SK-N-SH (cell line): Measurements from ENCODE around the gene CPSF4. TPM values are rescaled to one million over a fixed set of nuclear protein-coding genes. Genes with fewer than 3 reads are reported as not detected.

Experiments used
- CTCF ChIA-PET: fragments of 300-600, 350-600 bp; formaldehyde crosslinking; extraction: SDS; loops from one replicate; lab custom pipeline; 2021; lab: Yijun Ruan, JAX
- POLR2A ChIA-PET: fragments of 350-600 bp; sonication (Branson Sonifier 250); formaldehyde crosslinking; extraction: SDS; loops from one replicate; lab custom pipeline; 2020; ENCODE audit warnings: antibody characterized with exemption, inconsistent platforms; lab: Yijun Ruan, JAX
- DNase-seq: peaks from one replicate; pipeline ENCODE4 v3.0.0; 2012
- H2AFZ ChIP-seq: fragments of 200-600 bp; sonication (generic); 2 replicates; pipeline ENCODE4 v1.8.1; 2016; ENCODE audit warnings: antibody characterized with exemption, mild to moderate bottlenecking, low read depth
- H3F3A ChIP-seq: fragments of 200-600 bp; sonication (generic); replicated peaks from 2 replicates; pipeline ENCODE3; 2016; ENCODE audit warnings: antibody characterized with exemption, mild to moderate bottlenecking; ENCODE audit not compliant: insufficient read depth
- H3K27ac ChIP-seq, 2 experiments: fragments of 200-500 bp in 1 of 2; fragments of 200-600 bp in 1 of 2; sonication (Bioruptor generic) in 1 of 2; sonication (generic), shearing (Covaris generic) in 1 of 2; 2 replicates each; pipeline versions ENCODE4 v1.5.1 to v1.6.1; 2014 to 2016; ENCODE audit warnings: low read depth in 2 of 2, inconsistent platforms in 1 of 2, low read length in 1 of 2, mild to moderate bottlenecking in 1 of 2, mixed read lengths in 1 of 2
- H3K27me3 ChIP-seq: fragments of 200-600 bp; sonication (generic), shearing (Covaris generic); 2 replicates; pipeline ENCODE4 v1.6.1; 2016; ENCODE audit warnings: mixed run types; ENCODE audit not compliant: insufficient read depth
- H3K36me3 ChIP-seq, 2 experiments: fragments of 200-500 bp in 1 of 2; fragments of 200-600 bp in 1 of 2; sonication (Bioruptor generic) in 1 of 2; sonication (generic) in 1 of 2; replicated peaks in 1 of 2; 2 replicates each; pipeline versions ENCODE3 to v1.5.1; 2014 to 2016; ENCODE audit warnings: low read length in 1 of 2, mild to moderate bottlenecking in 1 of 2; ENCODE audit not compliant: insufficient read depth in 2 of 2, control insufficient read depth in 1 of 2
- H3K4me1 ChIP-seq, 2 experiments: fragments of 200-500 bp in 1 of 2; fragments of 200-600 bp in 1 of 2; sonication (Bioruptor generic) in 1 of 2; sonication (generic), shearing (Covaris generic) in 1 of 2; 2 replicates each; pipeline versions ENCODE4 v1.5.1 to v1.6.1; 2014 to 2016; ENCODE audit warnings: low read depth in 1 of 2, low read length in 1 of 2, mixed run types in 1 of 2; ENCODE audit not compliant: insufficient read depth in 2 of 2, control insufficient read depth in 1 of 2
- H3K4me2 ChIP-seq: fragments of 200-600 bp; sonication (generic), shearing (Covaris generic); 2 replicates; pipeline ENCODE4 v1.6.1; 2017; ENCODE audit warnings: mixed run types
- H3K4me3 ChIP-seq, 2 experiments: fragments of 200-500 bp in 1 of 2; fragments of 200-600 bp in 1 of 2; sonication (Bioruptor generic) in 1 of 2; sonication (generic), shearing (Covaris generic) in 1 of 2; 2 replicates each; pipeline versions ENCODE4 v1.5.1 to v1.8.1; 2014 to 2016; ENCODE audit warnings: low read depth in 2 of 2, inconsistent platforms in 1 of 2, low read length in 1 of 2, mild to moderate bottlenecking in 1 of 2, mixed read lengths in 1 of 2, moderate library complexity in 1 of 2
- H3K79me2 ChIP-seq: fragments of 200-600 bp; sonication (generic); 2 replicates; pipeline ENCODE4 v1.8.1; 2017; ENCODE audit warnings: mild to moderate bottlenecking; ENCODE audit not compliant: insufficient read depth
- H3K9ac ChIP-seq: fragments of 200-600 bp; sonication (generic); 2 replicates; pipeline ENCODE4 v1.6.1; 2017; ENCODE audit warnings: mixed run types
- H3K9me2 ChIP-seq: fragments of 200-600 bp; sonication (generic); 2 replicates; pipeline ENCODE4 v1.6.1; 2017; ENCODE audit warnings: mixed run types
- H3K9me3 ChIP-seq: fragments of 200-600 bp; sonication (generic); 2 replicates; pipeline ENCODE4 v1.6.1; 2017; ENCODE audit warnings: mixed run types, mild to moderate bottlenecking, moderate library complexity
- H4K20me1 ChIP-seq: fragments of 200-600 bp; sonication (generic); 2 replicates; pipeline ENCODE4 v1.6.1; 2017; ENCODE audit warnings: mild to moderate bottlenecking, mixed run types; ENCODE audit not compliant: insufficient read depth
- EP300 ChIP-seq, 2 experiments: IDR thresholded peaks; 2 replicates each; pipeline versions ENCODE4 v1.4.0 to v1.6.1; 2012; ENCODE audit warnings: borderline replicate concordance in 1 of 2, low read depth in 1 of 2, low read length in 1 of 2
- FOXJ3 ChIP-seq: sonication (generic); formaldehyde crosslinking; IDR thresholded peaks from 2 replicates; pipeline ENCODE4 v1.5.1; 2020; ENCODE audit warnings: mild to moderate bottlenecking, missing genetic modification reagents
- GABPA ChIP-seq: IDR thresholded peaks from 2 replicates; pipeline ENCODE4 v1.4.0; 2012; ENCODE audit warnings: low read depth, mild to moderate bottlenecking
- GATA2 ChIP-seq: sonication (generic); formaldehyde crosslinking; IDR thresholded peaks from 2 replicates; pipeline ENCODE4 v1.5.0; 2020; ENCODE audit warnings: mild to moderate bottlenecking, missing genetic modification reagents
- PBX3 ChIP-seq: IDR thresholded peaks from 2 replicates; pipeline ENCODE4; 2012
- TAF1 ChIP-seq: IDR thresholded peaks from 2 replicates; pipeline ENCODE4 v1.6.1; 2012; ENCODE audit warnings: low read depth, mild to moderate bottlenecking, low read length, moderate library complexity, borderline replicate concordance
- TCF12 ChIP-seq: IDR thresholded peaks from 2 replicates; pipeline ENCODE4 v1.4.0; 2012
- YY1 ChIP-seq: IDR thresholded peaks from 2 replicates; pipeline ENCODE4 v1.4.0; 2012; ENCODE audit warnings: low read depth, mild to moderate bottlenecking
- WGBS: methylation state at CpG from one replicate; pipeline ENCODE4 v1.1.6; 2017; ENCODE audit warnings: low lambda C conversion rate; 5-methylcytosine and 5-hydroxymethylcytosine counted together
- polyA plus RNA-seq, 3 experiments: library from polyadenylated mRNA; depleted of rRNA; stranded (reverse); fragments of >200 nt; gene quantifications; 2 replicates each; pipeline ENCODE4 v1.2.3, GENCODE V29; 2012

CPSF4 gene
- polyA plus RNA-seq, 1 of the 3 experiments (the other 2 are of a cell fraction), result 101 TPM

- Histone ChIP-seq H3K9ac (no peak overlapping the region), H3F3A (peaks cover 37% of the 10 kb centered on the region), H2AFZ (no peak overlapping the region), H3K9me2 (no peaks in the 10 kb centered on the region), H3K9me3 (no peaks in the 10 kb centered on the region), H3K27ac (no peak overlapping the region), H3K4me3 (no peak overlapping the region), H4K20me1 (peaks cover 56% of the 10 kb centered on the region), H3K4me1 (peaks cover 0 to 2% of the 10 kb centered on the region in 2 experiments; a peak in 1 of 4 replicates), H3K79me2 (peaks cover 61% of the 10 kb centered on the region), H3K27me3 (no peaks in the 10 kb centered on the region), H3K4me2 (no peak overlapping the region), H3K36me3 (peaks cover 55 to 85% of the 10 kb centered on the region in 2 experiments)
- POLR2A ChIA-PET, result no interaction called here
- WGBS, result 90% methylated on average over 5 of the region's 6 CpGs
- TF ChIP-seq PBX3 (peak; percentile 2; the same call in 1 of the 2 replicates), TCF12 (no peak)
- DNase-seq, result no peak
- CTCF ChIA-PET, result interaction anchor here (0.8 kb wide), 1 partner anchor 43 kb away, joined by 3 read pairs; the partner anchor contains the start of gene ZNF394
Observed at GRCh38 chr7:99457050-99457649, 18.4 kb downstream of the CPSF4 start.

- H3K36me3 ChIP-seq, result peaks cover 49 to 80% of the 10 kb centered on the region in 2 experiments
- no peaks in the 10 kb centered on the region for H3K27me3 ChIP-seq
- H4K20me1 ChIP-seq, result peaks cover 56% of the 10 kb centered on the region
- H3K9me2 ChIP-seq, result no peaks in the 10 kb centered on the region
- DNase-seq, result peak; percentile 24
- H3K27ac ChIP-seq, result no peak overlapping the region
- H3F3A ChIP-seq, result peaks cover 37% of the 10 kb centered on the region
- CTCF ChIA-PET, result no interaction called here
- no peak overlapping the region for H3K9ac ChIP-seq
- H2AFZ ChIP-seq, result no peak overlapping the region
- TF ChIP-seq YY1 (no peak), TCF12 (no peak), EP300 (IDR thresholded peaks at IDR 0.05; ENCODE audit: borderline replicate concordance in 1 of 2, low read depth in 1 of 2, low read length in 1 of 2) (no peak), TAF1 (no peak), GATA2 (no peak), PBX3 (peak; percentile 2; the same call in 1 of the 2 replicates), GABPA (no peak), FOXJ3 (CRISPR knock-in tag) (no peak)
- TF ChIP-seq, all 33 proteins: peak for 1
- no peak overlapping the region for H3K4me3 ChIP-seq
- WGBS, result 90% methylated on average over 24 of the region's 26 CpGs
- no peaks in the 10 kb centered on the region for H3K9me3 ChIP-seq
- peaks cover 68% of the 10 kb centered on the region for H3K79me2 ChIP-seq
- H3K4me2 ChIP-seq, result no peak overlapping the region
- peaks cover 0 to 2% of the 10 kb centered on the region in 2 experiments; a peak in 1 of 4 replicates for H3K4me1 ChIP-seq
- POLR2A ChIA-PET, result no interaction called here
Observed at GRCh38 chr7:99457650-99458493, 19.1 kb downstream of the CPSF4 start.
